MM.1S (cell line): ENCODE results near the gene CSRP2.

Experiments
- DNase-seq: peaks from one replicate; pipeline ENCODE4 v3.0.0-alpha.2; 2015
- H2AFZ ChIP-seq: fragments of 300-600 bp; sonication (generic); 2 replicates; pipeline ENCODE4 v1.6.0; 2016; ENCODE audit warnings: antibody characterized with exemption, low read length
- H3F3A ChIP-seq: fragments of 300-600 bp; sonication (generic); 2 replicates; pipeline ENCODE4 v1.6.1; 2016; ENCODE audit warnings: mild to moderate bottlenecking, antibody characterized with exemption, low read length, moderate library complexity, mixed read lengths; ENCODE audit not compliant: insufficient read depth
- H3K27ac ChIP-seq: fragments of 300-600 bp; sonication (generic); 2 replicates; pipeline ENCODE4 v1.5.1; 2016; ENCODE audit warnings: mild to moderate bottlenecking, low read length
- H3K27me3 ChIP-seq: fragments of 300-600 bp; sonication (generic); replicated peaks from 2 replicates; pipeline ENCODE4 v1.6.0; 2016; ENCODE audit warnings: low read length; ENCODE audit not compliant: insufficient read depth
- H3K36me3 ChIP-seq: fragments of 300-600 bp; sonication (generic); replicated peaks from 2 replicates; pipeline ENCODE4 v1.6.1; 2016; ENCODE audit warnings: mild to moderate bottlenecking, low read length, mixed read lengths; ENCODE audit not compliant: insufficient read depth
- H3K4me1 ChIP-seq: fragments of 300-600 bp; sonication (generic); 2 replicates; pipeline ENCODE4 v1.6.1; 2016; ENCODE audit warnings: low read length, mixed read lengths
- H3K4me2 ChIP-seq: fragments of 300-600 bp; sonication (generic); 2 replicates; pipeline ENCODE4 v1.6.0; 2016; ENCODE audit warnings: low read depth, low read length
- H3K4me3 ChIP-seq: fragments of 300-600 bp; sonication (generic); 2 replicates; pipeline ENCODE4 v1.5.1; 2016; ENCODE audit warnings: low read length, mixed read lengths
- H3K79me2 ChIP-seq: fragments of 300-600 bp; sonication (generic); 2 replicates; pipeline ENCODE4 v1.6.1; 2016; ENCODE audit warnings: mixed run types, low read length, mixed read lengths
- H3K9ac ChIP-seq: fragments of 300-600 bp; sonication (generic); 2 replicates; pipeline ENCODE4 v1.6.1; 2016; ENCODE audit warnings: low read length, mixed read lengths
- H3K9me2 ChIP-seq: fragments of 300-600 bp; sonication (generic); replicated peaks from 2 replicates; pipeline ENCODE4 v1.6.1; 2016; ENCODE audit warnings: mild to moderate bottlenecking, low read length, mixed read lengths; ENCODE audit not compliant: insufficient read depth
- H3K9me3 ChIP-seq: fragments of 300-600 bp; sonication (generic); replicated peaks from 2 replicates; pipeline ENCODE4 v1.6.1; 2016; ENCODE audit warnings: mild to moderate bottlenecking, low read length, mixed read lengths; ENCODE audit not compliant: insufficient read depth
- H4K20me1 ChIP-seq: fragments of 300-600 bp; sonication (generic); 2 replicates; pipeline ENCODE4 v1.6.1; 2016; ENCODE audit warnings: mild to moderate bottlenecking, low read length, moderate library complexity, mixed read lengths; ENCODE audit not compliant: insufficient read depth
- EZH2 ChIP-seq: fragments of 300-600 bp; sonication (generic); optimal IDR thresholded peaks from 2 replicates; pipeline ENCODE3; 2017; ENCODE audit warnings: low read depth, mild to moderate bottlenecking, antibody characterized with exemption, low read length, mixed read lengths
- EZH2phosphoT487 ChIP-seq: fragments of 300-600 bp; sonication (generic); IDR thresholded peaks from 2 replicates; pipeline ENCODE4 v1.6.1; 2018; ENCODE audit warnings: antibody characterized with exemption, low read length
- TF ChIP-seq, protein P1 (sequence below): fragments of 300-600 bp; sonication (generic); IDR thresholded peaks from 2 replicates; pipeline ENCODE4 v1.5.1; 2016; ENCODE audit warnings: antibody characterized with exemption, low read length, mixed read lengths

CSRP2 gene

DNA sequence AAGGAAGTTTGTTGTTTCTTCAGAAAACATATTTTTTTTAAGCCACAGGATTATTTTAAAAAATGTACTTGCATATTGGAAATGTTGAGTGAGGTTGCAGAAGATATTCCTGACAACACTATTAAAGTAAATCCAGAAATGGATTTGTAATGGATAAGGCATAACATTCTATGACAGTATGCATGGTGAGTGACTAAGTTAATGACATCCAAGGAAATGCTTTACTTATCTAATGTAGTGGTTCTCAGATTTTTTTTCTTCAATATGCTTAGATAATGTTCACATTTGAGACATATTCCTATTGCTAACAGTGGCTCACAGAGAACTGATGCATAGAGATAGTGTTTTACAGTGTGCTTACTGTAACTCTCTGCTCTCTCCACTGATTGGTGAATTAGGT is 65.6 kb downstream of the CSRP2 start:
- no peak for DNase-seq
- Histone ChIP-seq H3F3A (no peaks in the 10 kb centered on the region), H3K9me2 (no peaks in the 10 kb centered on the region), H3K9me3 (no peaks in the 10 kb centered on the region), H3K27ac (no peak overlapping the region), H3K9ac (no peak overlapping the region), H3K4me2 (no peak overlapping the region), H3K36me3 (peaks cover 4% of the 10 kb centered on the region; the same call in 1 of the 2 replicates), H2AFZ (no peak overlapping the region), H3K4me1 (no peaks in the 10 kb centered on the region), H3K79me2 (no peaks in the 10 kb centered on the region), H3K4me3 (no peak overlapping the region), H3K27me3 (no peaks in the 10 kb centered on the region), H4K20me1 (no peaks in the 10 kb centered on the region)
- TF ChIP-seq EZH2phosphoT487 (no peak), EZH2 (no peak)
- TF ChIP-seq, protein P1, sequence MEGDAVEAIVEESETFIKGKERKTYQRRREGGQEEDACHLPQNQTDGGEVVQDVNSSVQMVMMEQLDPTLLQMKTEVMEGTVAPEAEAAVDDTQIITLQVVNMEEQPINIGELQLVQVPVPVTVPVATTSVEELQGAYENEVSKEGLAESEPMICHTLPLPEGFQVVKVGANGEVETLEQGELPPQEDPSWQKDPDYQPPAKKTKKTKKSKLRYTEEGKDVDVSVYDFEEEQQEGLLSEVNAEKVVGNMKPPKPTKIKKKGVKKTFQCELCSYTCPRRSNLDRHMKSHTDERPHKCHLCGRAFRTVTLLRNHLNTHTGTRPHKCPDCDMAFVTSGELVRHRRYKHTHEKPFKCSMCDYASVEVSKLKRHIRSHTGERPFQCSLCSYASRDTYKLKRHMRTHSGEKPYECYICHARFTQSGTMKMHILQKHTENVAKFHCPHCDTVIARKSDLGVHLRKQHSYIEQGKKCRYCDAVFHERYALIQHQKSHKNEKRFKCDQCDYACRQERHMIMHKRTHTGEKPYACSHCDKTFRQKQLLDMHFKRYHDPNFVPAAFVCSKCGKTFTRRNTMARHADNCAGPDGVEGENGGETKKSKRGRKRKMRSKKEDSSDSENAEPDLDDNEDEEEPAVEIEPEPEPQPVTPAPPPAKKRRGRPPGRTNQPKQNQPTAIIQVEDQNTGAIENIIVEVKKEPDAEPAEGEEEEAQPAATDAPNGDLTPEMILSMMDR: no peak

DNA sequence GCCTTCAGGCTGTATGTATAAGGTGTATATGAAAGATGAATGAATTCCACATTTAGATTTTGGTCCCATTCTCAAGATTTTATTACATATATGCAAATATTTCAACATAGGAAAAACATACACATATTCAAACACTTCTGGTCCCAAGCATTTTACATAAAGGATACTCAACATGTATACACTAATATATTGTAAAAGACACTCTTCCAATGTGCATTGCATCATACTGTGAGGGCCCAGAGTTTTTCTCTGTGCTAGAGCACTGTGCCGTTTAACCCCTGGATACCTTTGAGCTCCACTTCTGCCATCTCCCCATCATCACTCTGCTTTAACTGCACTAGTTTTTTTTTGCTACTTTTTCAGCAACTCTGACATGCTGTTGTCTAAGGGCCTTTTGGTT is 66.8 kb downstream of the CSRP2 start:
- Histone ChIP-seq H3K27me3 (no peaks in the 10 kb centered on the region), H3K4me3 (no peak overlapping the region), H3K9me2 (no peaks in the 10 kb centered on the region), H3F3A (no peaks in the 10 kb centered on the region), H3K27ac (no peak overlapping the region), H3K4me2 (no peak overlapping the region), H3K4me1 (no peaks in the 10 kb centered on the region), H3K9me3 (no peaks in the 10 kb centered on the region), H3K9ac (no peak overlapping the region), H3K36me3 (peaks cover 4% of the 10 kb centered on the region; the same call in 1 of the 2 replicates), H4K20me1 (no peaks in the 10 kb centered on the region), H2AFZ (no peak overlapping the region), H3K79me2 (no peaks in the 10 kb centered on the region)
- TF ChIP-seq, protein P1: no peak
- TF ChIP-seq EZH2: no peak
- no peak for TF ChIP-seq EZH2phosphoT487
- no peak for DNase-seq

DNA sequence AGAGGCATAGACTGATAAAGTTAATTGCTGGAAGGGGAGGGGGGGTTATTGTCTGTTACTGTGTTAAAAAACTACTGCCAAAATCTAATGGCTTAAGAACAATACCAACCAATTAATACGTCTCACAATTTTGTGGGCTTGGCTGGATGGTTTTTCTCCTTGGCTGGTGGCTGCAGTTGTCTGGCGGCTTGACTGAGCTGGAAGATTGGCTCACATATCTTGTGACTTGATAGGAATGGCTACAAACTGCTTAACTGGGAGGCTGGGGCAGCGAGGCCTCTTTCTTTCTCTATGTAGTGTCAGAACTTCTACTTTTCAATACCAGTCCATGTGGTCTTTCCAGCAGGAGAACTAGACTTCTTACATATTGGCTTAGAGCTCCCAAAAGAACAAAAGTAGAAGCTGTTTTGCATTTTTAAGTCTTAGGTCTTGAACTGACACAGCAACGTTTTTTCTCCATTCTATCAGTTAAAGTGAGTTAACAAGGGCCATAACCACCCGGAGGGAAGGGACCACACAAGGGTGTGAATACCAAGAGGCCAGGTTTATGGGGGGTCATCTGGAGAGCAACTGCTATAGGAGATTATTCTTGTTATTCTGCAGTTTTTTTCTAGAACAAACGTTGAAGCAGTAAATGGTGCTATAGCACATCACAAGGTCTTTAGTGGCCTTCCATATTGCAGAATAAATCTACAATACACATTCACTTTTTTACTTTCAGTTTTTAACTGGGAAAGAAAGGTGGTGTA is 68.0 kb downstream of the CSRP2 start:
- H3K4me1 ChIP-seq: no peaks in the 10 kb centered on the region
- no peak overlapping the region for H3K4me2 ChIP-seq
- no peaks in the 10 kb centered on the region for H3F3A ChIP-seq
- no peak for TF ChIP-seq EZH2phosphoT487
- no peak for TF ChIP-seq EZH2
- TF ChIP-seq, protein P1: no peak
- H3K4me3 ChIP-seq: no peak overlapping the region
- H3K9ac ChIP-seq: no peak overlapping the region
- no peaks in the 10 kb centered on the region for H3K9me3 ChIP-seq
- DNase-seq: no peak
- no peak overlapping the region for H3K27ac ChIP-seq
- no peak overlapping the region for H2AFZ ChIP-seq
- no peaks in the 10 kb centered on the region for H3K79me2 ChIP-seq
- H3K9me2 ChIP-seq: no peaks in the 10 kb centered on the region
- peaks cover 4% of the 10 kb centered on the region; the same call in 1 of the 2 replicates for H3K36me3 ChIP-seq
- no peaks in the 10 kb centered on the region for H3K27me3 ChIP-seq
- H4K20me1 ChIP-seq: no peaks in the 10 kb centered on the region
